Measurements from ENCODE around the gene HES6. TPM values are rescaled to one million over a fixed set of nuclear protein-coding genes. Genes with fewer than 3 reads are reported as not detected.

HES6 gene
- total and polyA plus RNA-seq, 2 of the 8 experiments (the other 6 are each of a cell fraction or from before 2014, with no cell fraction given) = 32.6 to 36.3 TPM

DNA sequence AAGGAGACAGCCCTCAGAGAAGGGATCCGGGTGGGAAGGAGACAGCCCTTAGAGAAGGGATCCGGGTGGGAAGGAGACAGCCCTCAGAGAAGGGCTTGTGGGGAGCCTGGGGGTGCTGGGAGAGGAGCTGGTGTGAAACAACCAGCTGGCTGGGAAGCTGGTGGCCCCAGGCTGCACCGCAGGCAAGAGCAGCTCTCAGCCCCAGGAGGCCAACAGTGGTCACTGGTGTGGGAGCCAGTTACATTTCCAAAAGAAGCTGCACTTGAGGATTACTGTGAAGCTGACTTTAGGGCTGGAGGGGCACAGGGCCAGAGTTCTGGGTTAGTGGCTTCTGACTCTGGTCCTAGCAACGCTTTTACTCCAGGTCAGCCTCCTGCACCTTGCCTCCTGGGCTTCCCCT lies 3.3 kb downstream of the HES6 start:
- peaks cover 0 to 10% of the 10 kb centered on the region in 2 experiments; a peak in 2 of 4 replicates for H3K9me3 ChIP-seq (ENCODE audit: insufficient read depth in 2 of 2, low read depth in 1 of 2, low read length in 1 of 2)
- H3K4me1 ChIP-seq (replicated peaks in 1 of 4; ENCODE audit: control insufficient read depth in 3 of 4, insufficient read depth in 4 of 4, low read length in 3 of 4) = peaks cover under 1 to 6% (median 4%) of the 10 kb centered on the region in 4 experiments
- peaks cover 20% of the 10 kb centered on the region; the same call in 1 of the 2 replicates for H3K23me2 ChIP-seq (ENCODE audit: low read depth, low read length)
- H2BK15ac ChIP-seq (ENCODE audit: low read length) = no peak overlapping the region
- no peak overlapping the region for H3K27ac ChIP-seq (ENCODE audit: low read depth, low read length)
- H4K8ac ChIP-seq (ENCODE audit: extremely low read depth, insufficient read depth, low read length) = no peak overlapping the region
- H3K18ac ChIP-seq (ENCODE audit: extremely low read depth, low read length) = no peak overlapping the region
- TF ChIP-seq SP4 (IDR thresholded peaks at IDR 0.05; ENCODE audit: low read length) (no peak), SIRT6 (IDR thresholded peaks at IDR 0.05; ENCODE audit: low read length) (no peak), SIX5 (IDR thresholded peaks at IDR 0.05; ENCODE audit: low read depth, low read length) (no peak), CEBPB (IDR thresholded peaks at IDR 0.05; ENCODE audit: low read depth, low read length) (no peak)
- TF ChIP-seq, protein P1, sequence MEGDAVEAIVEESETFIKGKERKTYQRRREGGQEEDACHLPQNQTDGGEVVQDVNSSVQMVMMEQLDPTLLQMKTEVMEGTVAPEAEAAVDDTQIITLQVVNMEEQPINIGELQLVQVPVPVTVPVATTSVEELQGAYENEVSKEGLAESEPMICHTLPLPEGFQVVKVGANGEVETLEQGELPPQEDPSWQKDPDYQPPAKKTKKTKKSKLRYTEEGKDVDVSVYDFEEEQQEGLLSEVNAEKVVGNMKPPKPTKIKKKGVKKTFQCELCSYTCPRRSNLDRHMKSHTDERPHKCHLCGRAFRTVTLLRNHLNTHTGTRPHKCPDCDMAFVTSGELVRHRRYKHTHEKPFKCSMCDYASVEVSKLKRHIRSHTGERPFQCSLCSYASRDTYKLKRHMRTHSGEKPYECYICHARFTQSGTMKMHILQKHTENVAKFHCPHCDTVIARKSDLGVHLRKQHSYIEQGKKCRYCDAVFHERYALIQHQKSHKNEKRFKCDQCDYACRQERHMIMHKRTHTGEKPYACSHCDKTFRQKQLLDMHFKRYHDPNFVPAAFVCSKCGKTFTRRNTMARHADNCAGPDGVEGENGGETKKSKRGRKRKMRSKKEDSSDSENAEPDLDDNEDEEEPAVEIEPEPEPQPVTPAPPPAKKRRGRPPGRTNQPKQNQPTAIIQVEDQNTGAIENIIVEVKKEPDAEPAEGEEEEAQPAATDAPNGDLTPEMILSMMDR (IDR thresholded peaks at IDR 0.05; ENCODE audit: control extremely low read depth in 1 of 3, insufficient read depth in 1 of 3, low read depth in 1 of 3, low read length in 3 of 3) = no peak
- H3K14ac ChIP-seq (ENCODE audit: insufficient read length) = no peak overlapping the region
- H3K4me2 ChIP-seq (ENCODE audit: insufficient read depth in 1 of 2, low read depth in 2 of 2, low read length in 2 of 2) = no peak overlapping the region
- peaks cover 0 to 7% (median 0%) of the 10 kb centered on the region in 4 experiments; a peak in 1 of 8 replicates for H3K36me3 ChIP-seq (ENCODE audit: control insufficient read depth in 2 of 4, insufficient read depth in 4 of 4, low read length in 3 of 4)
- no peak overlapping the region for H3K4ac ChIP-seq (replicated peaks; ENCODE audit: insufficient read length, low read depth, low read length)
- H2BK5ac ChIP-seq (ENCODE audit: low read depth, low read length) = no peak overlapping the region
- H2AFZ ChIP-seq (ENCODE audit: low read length) = no peak overlapping the region
- no peak overlapping the region for H4K5ac ChIP-seq (ENCODE audit: insufficient read length, low read depth, low read length)
- DNase-seq (ENCODE audit: low read depth in 1 of 2, low spot score in 2 of 2) (no peak), FAIRE-seq (no peak)
- no peak overlapping the region for H2AK5ac ChIP-seq (ENCODE audit: low read depth, low read length)
- H3K27me3 ChIP-seq (replicated peaks in 1 of 4; ENCODE audit: control insufficient read depth in 3 of 4, extremely low read depth in 1 of 4, insufficient read depth in 3 of 4, low read length in 3 of 4) = peaks cover 11 to 47% (median 42%) of the 10 kb centered on the region in 4 experiments
- H2BK20ac ChIP-seq (ENCODE audit: low read length) = no peak overlapping the region
- H4K91ac ChIP-seq (replicated peaks; ENCODE audit: insufficient read length, low read length) = no peak overlapping the region
- H3K79me1 ChIP-seq (ENCODE audit: low read depth, low read length) = no peaks in the 10 kb centered on the region
- H3K79me2 ChIP-seq (ENCODE audit: control insufficient read depth in 1 of 2, insufficient read depth in 2 of 2, low read length in 2 of 2) = no peaks in the 10 kb centered on the region
- H2BK120ac ChIP-seq (replicated peaks; ENCODE audit: low read depth, low read length) = no peak overlapping the region
- peaks cover 0 to 10% of the 10 kb centered on the region in 2 experiments for H4K20me1 ChIP-seq (replicated peaks in 1 of 2; ENCODE audit: control insufficient read depth in 1 of 2, insufficient read depth in 2 of 2, low read length in 2 of 2)
- WGBS, 2 experiments (ENCODE audit: extremely low coverage in 1 of 2, insufficient coverage in 1 of 2, insufficient read length in 1 of 2, insufficient replicate concordance in 2 of 2, low coverage in 1 of 2, low lambda C conversion rate in 2 of 2, missing lambda C conversion rate in 1 of 2) = 95% methylated on average over 3 of the region's 4 CpGs; no CpG with 5 or more reads in 1 of the 2 experiments
- ChIA-PET POLR2A (ENCODE audit: partially characterized antibody) (interaction anchor here (0.7 to 2.6 kb wide), 3 partner anchors 16 to 77 kb away, joined by 3 to 8 read pairs (median 4); no protein-coding TSS in a partner anchor), CTCF (ENCODE audit: partially characterized antibody) (interaction anchor here (1.1 to 3.0 kb wide), 3 partner anchors 10 to 26 kb away, joined by 5 to 13 read pairs (median 5); no protein-coding TSS in a partner anchor)
- H3K56ac ChIP-seq (replicated peaks; ENCODE audit: insufficient read length, low read depth, low read length) = no peak overlapping the region
- no peak overlapping the region for H3K23ac ChIP-seq (ENCODE audit: insufficient read length)
- no peak overlapping the region for H3K9ac ChIP-seq (replicated peaks in 1 of 4; ENCODE audit: extremely low read depth in 1 of 4, low read depth in 3 of 4, low read length in 3 of 4)
- no peak overlapping the region for H2BK12ac ChIP-seq (ENCODE audit: low read depth, low read length)
- H3K4me3 ChIP-seq (ENCODE audit: extremely low read depth in 1 of 4, insufficient read depth in 2 of 4, low read depth in 3 of 4, low read length in 4 of 4) = no peak overlapping the region
